Measurements from ENCODE around the gene GNE.
A peak's percentile ranks its signal among the peaks of the same experiment; 100 is the strongest.
"Not testable (repeated sequence)": the region's sequence is repeated elsewhere in the genome, so short reads cannot be mapped to it uniquely, and the experiment has no call there.

GNE gene

GRCh38 chr9:36268007-36268427 is 9.8 kb upstream of the GNE start:
- DNase-seq, result no peak

GRCh38 chr9:36264896-36265295 is 6.6 kb upstream of the GNE start:
- DNase-seq, result no peak

- no peak for DNase-seq
Measured at GRCh38 chr9:36263683-36264082, 5.4 kb upstream of the GNE start.

- peak; percentile 25 for DNase-seq
Measured at GRCh38 chr9:36258996-36259533, 817 bp upstream of the GNE start.

GRCh38 chr9:36251428-36251827 is 6.8 kb downstream of the GNE start:
- DNase-seq, result no peak

GRCh38 chr9:36250079-36250478 is 8.2 kb downstream of the GNE start:
- no peak for DNase-seq

GRCh38 chr9:36249189-36249588 is 9.1 kb downstream of the GNE start:
- no peak for DNase-seq

- peak; percentile 72 for DNase-seq
Measured at GRCh38 chr9:36248061-36248460, 10.2 kb downstream of the GNE start.

GRCh38 chr9:36247356-36247755 is 10.9 kb downstream of the GNE start:
- DNase-seq, result peak; percentile 52

- DNase-seq, result peak; percentile 35
Measured at GRCh38 chr9:36245906-36246305, 12.3 kb downstream of the GNE start.

GRCh38 chr9:36239675-36240074 is 18.6 kb downstream of the GNE start:
- DNase-seq, result not testable (repeated sequence)

- DNase-seq, result not testable (repeated sequence)
Measured at GRCh38 chr9:36239205-36239604, 19.0 kb downstream of the GNE start.

- DNase-seq, result no peak
Measured at GRCh38 chr9:36237230-36237629, 21.0 kb downstream of the GNE start.

- DNase-seq, result no peak
Measured at GRCh38 chr9:36222449-36222848, 35.8 kb downstream of the GNE start.

GRCh38 chr9:36221667-36222066 is 36.6 kb downstream of the GNE start:
- no peak for DNase-seq

- DNase-seq, result peak; percentile 82
Measured at GRCh38 chr9:36218411-36218901, 39.8 kb downstream of the GNE start.

GRCh38 chr9:36218011-36218410 is 40.2 kb downstream of the GNE start:
- no peak for DNase-seq

GRCh38 chr9:36217256-36217968 is 40.8 kb downstream of the GNE start:
- DNase-seq, result no peak

- no peak for DNase-seq
Measured at GRCh38 chr9:36214571-36214970, 43.7 kb downstream of the GNE start.

GRCh38 chr9:36213989-36214388 is 44.3 kb downstream of the GNE start:
- no peak for DNase-seq

- DNase-seq, result no peak
Measured at GRCh38 chr9:36213387-36213786, 44.9 kb downstream of the GNE start.

GRCh38 chr9:36211510-36211909 is 46.7 kb downstream of the GNE start:
- DNase-seq, result no peak

GRCh38 chr9:36210722-36211121 is 47.5 kb downstream of the GNE start:
- DNase-seq, result no peak

GRCh38 chr9:36208521-36209253 is 49.6 kb downstream of the GNE start:
- DNase-seq, result no peak
